ENCODE results near the gene CXCR5. TPM values are rescaled to one million over a fixed set of nuclear protein-coding genes. Genes with fewer than 3 reads are reported as not detected.

Gene CXCR5
- total and polyA plus RNA-seq, 8 donors, result 0.06 to 0.20 (median 0.12) TPM

DNA sequence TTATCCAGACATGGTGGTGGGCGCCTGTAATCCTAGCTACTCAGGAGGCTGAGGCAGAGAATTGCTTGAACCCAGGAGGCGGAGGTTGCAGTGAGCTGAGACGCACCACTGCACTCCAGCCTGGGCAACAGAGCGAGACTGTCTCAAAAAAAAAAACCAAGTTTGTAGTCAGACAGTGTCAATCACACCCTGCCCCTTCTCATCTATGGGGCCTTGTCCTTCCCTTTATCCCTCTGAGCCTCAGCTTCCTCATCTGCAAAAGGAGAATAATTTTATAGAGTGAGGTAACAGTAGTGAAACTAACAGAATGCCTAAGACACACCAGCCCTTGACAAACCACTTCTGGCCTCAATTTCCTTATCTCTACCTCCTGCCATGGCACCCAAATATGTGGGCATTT is 31.3 kb downstream of the CXCR5 start:
- FAIRE-seq (no peak), DNase-seq (no peak), ATAC-seq (no peak)
- TF ChIP-seq, protein P1, sequence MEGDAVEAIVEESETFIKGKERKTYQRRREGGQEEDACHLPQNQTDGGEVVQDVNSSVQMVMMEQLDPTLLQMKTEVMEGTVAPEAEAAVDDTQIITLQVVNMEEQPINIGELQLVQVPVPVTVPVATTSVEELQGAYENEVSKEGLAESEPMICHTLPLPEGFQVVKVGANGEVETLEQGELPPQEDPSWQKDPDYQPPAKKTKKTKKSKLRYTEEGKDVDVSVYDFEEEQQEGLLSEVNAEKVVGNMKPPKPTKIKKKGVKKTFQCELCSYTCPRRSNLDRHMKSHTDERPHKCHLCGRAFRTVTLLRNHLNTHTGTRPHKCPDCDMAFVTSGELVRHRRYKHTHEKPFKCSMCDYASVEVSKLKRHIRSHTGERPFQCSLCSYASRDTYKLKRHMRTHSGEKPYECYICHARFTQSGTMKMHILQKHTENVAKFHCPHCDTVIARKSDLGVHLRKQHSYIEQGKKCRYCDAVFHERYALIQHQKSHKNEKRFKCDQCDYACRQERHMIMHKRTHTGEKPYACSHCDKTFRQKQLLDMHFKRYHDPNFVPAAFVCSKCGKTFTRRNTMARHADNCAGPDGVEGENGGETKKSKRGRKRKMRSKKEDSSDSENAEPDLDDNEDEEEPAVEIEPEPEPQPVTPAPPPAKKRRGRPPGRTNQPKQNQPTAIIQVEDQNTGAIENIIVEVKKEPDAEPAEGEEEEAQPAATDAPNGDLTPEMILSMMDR (IDR thresholded peaks at IDR 0.05), result no peak
- Histone ChIP-seq H3K4me3 (no peak overlapping the region), H3K9me3 (no peaks in the 10 kb centered on the region), H3K36me3 (no peaks in the 10 kb centered on the region), H3K27ac (peak overlapping the region; percentile 29 to 89 (median 82)), H3K27me3 (no peaks in the 10 kb centered on the region), H3K4me1 (peaks cover 72 to 95% (median 89%) of the 10 kb centered on the region in 3 donors)
- intact Hi-C loops (cut with DNase I), result no loop called here
- WGBS, 2 donors, result 86 to 87% methylated on average over 4 of the region's 4 CpGs

DNA sequence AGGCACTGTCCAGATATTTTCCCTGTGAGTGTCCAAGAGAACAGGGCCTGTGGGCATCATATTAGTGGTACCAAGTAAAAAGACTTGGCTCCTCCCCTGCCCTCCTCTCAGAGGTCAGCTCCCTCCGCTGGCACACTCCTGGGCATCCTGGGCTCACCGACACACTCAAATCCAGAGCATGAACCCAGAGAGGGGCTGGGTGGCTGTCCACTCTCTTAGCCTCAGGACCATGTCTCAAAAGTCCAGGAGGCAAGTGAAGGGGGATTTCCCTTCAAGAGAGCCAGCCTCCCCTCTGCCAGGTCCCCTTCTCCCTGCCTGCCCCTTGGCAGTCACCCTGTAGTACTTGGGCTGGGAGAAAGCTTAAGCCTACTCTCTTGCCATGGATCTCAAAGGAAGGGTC is 31.7 kb downstream of the CXCR5 start:
- 87 to 90% methylated on average over 2 of the region's 2 CpGs for WGBS, 2 donors
- Histone ChIP-seq H3K4me1 (peaks cover 75 to 95% (median 93%) of the 10 kb centered on the region in 3 donors), H3K27ac (peak overlapping the region; percentile 55 to 89 (median 82)), H3K9me3 (no peaks in the 10 kb centered on the region), H3K36me3 (no peaks in the 10 kb centered on the region), H3K27me3 (no peaks in the 10 kb centered on the region), H3K4me3 (no peak overlapping the region)
- TF ChIP-seq, protein P1 (IDR thresholded peaks at IDR 0.05), result no peak
- no peak for FAIRE-seq
- no peak for ATAC-seq
- intact Hi-C loops (cut with DNase I), result no loop called here
- no peak for DNase-seq

DNA sequence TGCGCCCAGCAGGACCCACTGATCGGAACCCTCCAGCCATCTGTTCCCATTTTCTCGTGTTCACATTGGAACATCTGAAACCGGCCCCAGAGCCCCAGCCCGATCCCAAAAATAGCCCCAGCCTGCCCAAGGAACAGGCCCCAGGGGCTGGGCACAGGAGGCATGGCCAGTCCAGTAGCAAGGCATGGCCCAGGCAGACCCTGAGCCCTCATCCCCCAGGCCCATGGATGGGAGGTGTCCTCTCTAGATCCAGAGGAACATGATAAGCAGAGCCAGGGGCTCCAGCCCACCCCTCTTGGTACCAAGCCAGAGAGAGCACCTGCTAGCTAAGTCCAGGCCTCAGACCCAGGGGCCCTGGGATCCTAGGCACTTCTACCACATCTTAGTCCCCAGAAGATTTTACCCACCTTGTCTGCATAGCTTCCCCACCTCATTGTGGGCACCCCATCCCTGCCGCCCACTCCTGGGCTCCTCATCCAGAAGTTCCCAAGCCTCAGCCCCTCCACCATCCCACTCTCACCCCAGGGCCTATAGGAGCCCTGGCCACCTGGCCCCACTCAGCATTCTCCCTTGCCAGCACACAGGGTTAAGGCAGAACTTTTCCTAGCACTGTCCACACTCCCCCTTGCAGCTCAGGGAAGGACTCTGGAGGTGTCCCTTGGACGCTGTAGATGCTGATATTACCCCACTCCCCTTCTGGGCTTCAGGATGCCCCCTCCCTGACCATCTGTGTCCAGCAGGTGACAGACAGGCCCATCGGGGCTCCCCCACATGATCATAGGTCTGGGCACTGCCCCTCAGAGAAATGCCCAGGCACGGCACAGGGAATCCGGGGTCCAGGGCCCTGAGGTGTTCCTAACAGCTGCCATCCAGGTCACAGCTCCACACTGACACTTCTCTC is 32.5 kb downstream of the CXCR5 start:
- peak in 4 of 6 donors; percentile 15 to 72 (median 38) for DNase-seq
- H3K4me1 ChIP-seq, result peaks cover 78 to 96% (median 95%) of the 10 kb centered on the region in 3 donors
- no peak for FAIRE-seq
- H3K27ac ChIP-seq, result peak overlapping the region; percentile 55 to 89 (median 82)
- no peaks in the 10 kb centered on the region for H3K9me3 ChIP-seq
- intact Hi-C loops (cut with DNase I), result no loop called here
- TF ChIP-seq, protein P1 (IDR thresholded peaks at IDR 0.05), result no peak
- WGBS, 2 donors, result 35% methylated on average over 10 of the region's 10 CpGs
- no peak for ATAC-seq
- H3K27me3 ChIP-seq, result no peaks in the 10 kb centered on the region
- H3K4me3 ChIP-seq, result no peak overlapping the region
- no peaks in the 10 kb centered on the region for H3K36me3 ChIP-seq

DNA sequence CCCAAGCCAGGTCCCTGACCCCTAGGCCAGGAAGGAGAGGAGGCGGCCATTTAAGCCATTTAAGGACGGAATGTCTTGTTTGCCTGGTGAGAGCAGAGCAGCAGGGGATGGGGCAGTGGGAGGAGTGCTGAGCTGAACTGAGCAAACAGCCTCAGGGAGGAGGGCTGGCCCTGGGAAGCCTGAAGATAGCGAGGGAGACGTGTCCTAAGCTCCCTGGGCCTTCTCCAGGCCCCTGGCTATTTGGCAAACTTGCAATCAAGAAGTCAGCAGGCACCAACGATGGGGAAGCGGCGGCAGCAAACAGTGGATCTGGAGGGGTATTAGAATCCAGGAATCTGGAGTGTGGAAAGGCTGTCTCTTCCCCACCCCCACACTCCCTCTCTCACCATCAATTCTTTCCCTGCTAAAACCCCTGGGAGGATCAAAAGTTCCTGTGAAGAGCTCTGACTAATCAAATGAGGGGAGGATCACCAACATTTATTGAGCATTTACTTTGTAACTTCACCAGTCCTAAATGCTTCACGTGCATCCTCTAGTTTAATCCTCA is 33.2 kb downstream of the CXCR5 start:
- no peaks in the 10 kb centered on the region for H3K9me3 ChIP-seq
- no peak overlapping the region for H3K4me3 ChIP-seq
- WGBS, 2 donors, result 11 to 13% methylated on average over 8 of the region's 8 CpGs
- DNase-seq (peak in 4 of 6 donors; percentile 43 to 80 (median 58)), ATAC-seq (peak in 1 of 4 donors; percentile 38), FAIRE-seq (no peak)
- H3K36me3 ChIP-seq, result no peaks in the 10 kb centered on the region
- peak overlapping the region; percentile 55 to 89 (median 82) for H3K27ac ChIP-seq
- intact Hi-C loops (cut with DNase I), result no loop called here
- no peaks in the 10 kb centered on the region for H3K27me3 ChIP-seq
- peaks cover 78 to 95% (median 94%) of the 10 kb centered on the region in 3 donors for H3K4me1 ChIP-seq
- TF ChIP-seq, protein P1 (IDR thresholded peaks at IDR 0.05), result no peak
